Measurements from ENCODE around the gene FLNB. TPM values are rescaled to one million over a fixed set of nuclear protein-coding genes. Genes with fewer than 3 reads are reported as not detected.
A peak's percentile ranks its signal among the peaks of the same experiment; 100 is the strongest.

Gene FLNB
- total RNA-seq, 1 experiment from 2014 or later, result 20.7 TPM

DNA sequence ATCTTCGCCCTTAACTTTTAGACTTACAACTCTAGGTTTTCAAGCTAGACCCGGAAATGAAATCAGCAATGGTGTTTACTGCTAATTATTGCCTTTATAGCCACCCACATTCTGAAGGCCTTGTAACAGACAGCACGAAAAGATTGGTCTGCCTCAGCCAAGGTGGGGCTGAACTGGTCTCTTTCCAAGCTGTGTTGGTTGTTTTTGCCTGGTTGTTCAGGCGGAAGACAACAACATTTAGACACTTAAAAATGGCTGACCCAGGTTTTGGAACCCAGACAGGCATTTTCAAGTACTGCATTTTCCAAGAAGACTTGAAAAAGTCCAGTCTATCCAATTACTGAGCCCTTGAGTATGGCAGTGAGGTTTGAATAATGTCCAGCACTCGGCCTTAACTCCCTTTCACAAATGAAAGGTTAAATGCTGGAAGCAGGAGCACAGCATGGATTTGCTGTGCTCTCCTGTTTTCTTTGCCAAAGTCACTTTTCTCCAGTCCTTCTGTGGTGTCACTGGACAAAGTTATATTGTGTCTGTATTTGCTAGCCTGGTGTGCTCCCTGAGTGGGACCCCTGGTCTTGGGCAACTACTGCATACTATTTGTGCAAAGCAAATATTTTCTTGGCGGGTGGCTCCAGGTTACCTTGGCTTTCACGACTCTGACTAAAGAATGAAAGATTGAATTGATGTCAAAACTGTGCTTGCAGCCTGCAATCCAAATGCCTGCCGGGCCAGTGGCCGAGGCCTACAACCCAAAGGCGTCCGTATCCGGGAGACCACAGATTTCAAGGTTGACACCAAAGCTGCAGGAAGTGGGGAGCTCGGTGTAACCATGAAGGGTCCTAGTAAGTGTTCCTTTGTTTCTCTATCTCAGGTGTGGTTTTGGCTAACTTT, 93.5 kb downstream of the FLNB start:
- no peak for DNase-seq (ENCODE audit: low read depth, low spot score)
- in situ Hi-C loops (cut with HindIII; ENCODE audit: low pct_unique_long_range_greater_than_20kb, low sequenced_read_pairs), result no loop called here

DNA sequence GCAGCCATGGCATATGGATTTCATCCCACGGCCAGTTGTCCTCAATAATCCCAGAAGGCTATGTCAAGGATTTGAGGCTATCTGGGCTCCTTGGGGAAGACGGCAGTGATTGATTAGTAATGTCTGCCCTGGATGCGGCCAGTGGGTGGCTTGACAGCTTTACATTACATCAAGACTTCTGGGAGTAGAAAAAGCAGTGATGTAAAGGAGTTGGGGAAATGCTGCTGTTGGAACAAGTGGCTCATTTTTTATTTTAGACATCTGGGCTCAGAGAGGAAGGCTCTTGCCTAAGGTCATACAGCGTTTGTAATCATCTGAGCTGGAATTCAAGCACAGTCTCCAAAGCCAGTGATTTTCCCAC, 94.1 kb downstream of the FLNB start:
- in situ Hi-C loops (cut with HindIII; ENCODE audit: low pct_unique_long_range_greater_than_20kb, low sequenced_read_pairs), result no loop called here
- DNase-seq (ENCODE audit: low read depth, low spot score), result no peak

- DNase-seq (ENCODE audit: low read depth, low spot score), result no peak
- in situ Hi-C loops (cut with HindIII; ENCODE audit: low pct_unique_long_range_greater_than_20kb, low sequenced_read_pairs), result no loop called here
Measured at GRCh38 chr3:58102976-58103451, 94.8 kb downstream of the FLNB start.

DNA sequence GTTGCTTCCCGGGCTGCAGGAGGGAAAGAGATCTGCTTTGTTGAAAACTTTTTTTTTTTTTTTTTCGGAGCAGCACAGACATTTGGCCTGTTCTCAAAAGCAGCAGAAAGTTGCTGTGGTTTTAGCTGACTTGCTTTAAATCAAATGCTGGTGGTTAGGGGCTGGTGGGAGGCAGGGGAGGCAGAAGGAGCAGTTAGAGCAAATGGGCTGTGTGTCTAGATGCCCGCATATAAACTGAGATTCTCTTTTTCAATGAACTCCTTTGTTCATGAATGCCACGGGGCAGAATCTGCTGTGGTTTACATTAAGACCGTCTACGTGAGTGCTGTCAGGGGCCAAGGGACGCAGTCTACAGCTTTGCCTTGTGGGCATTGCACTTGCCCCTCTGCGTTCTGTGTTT, 95.9 kb downstream of the FLNB start:
- DNase-seq (ENCODE audit: low read depth, low spot score), result peak; percentile 97
- in situ Hi-C loops (cut with HindIII; ENCODE audit: low pct_unique_long_range_greater_than_20kb, low sequenced_read_pairs), result no loop called here

DNA sequence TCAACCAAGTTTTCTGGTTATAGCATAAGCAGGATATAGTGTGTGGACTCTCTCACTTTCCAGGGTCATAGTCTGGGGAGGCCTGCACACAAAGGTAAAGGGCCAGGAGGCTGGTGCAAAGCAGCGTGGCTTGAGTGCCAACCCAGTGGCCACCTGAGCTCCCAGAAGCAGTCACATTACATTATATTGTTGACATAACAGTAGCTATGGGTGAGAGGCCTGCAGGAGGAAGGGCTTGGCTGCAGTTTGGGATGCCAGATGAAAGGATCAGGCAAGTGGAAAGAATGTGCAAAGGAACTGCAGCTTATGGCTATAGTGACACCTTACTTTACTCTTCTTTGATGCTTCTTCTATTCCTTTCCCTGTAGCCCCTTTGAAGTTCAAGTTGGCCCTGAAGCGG, 96.5 kb downstream of the FLNB start:
- in situ Hi-C loops (cut with HindIII; ENCODE audit: low pct_unique_long_range_greater_than_20kb, low sequenced_read_pairs), result no loop called here
- DNase-seq (ENCODE audit: low read depth, low spot score), result no peak

GRCh38 chr3:58105196-58105595, 97.0 kb downstream of the FLNB start:
- in situ Hi-C loops (cut with HindIII; ENCODE audit: low pct_unique_long_range_greater_than_20kb, low sequenced_read_pairs), result no loop called here
- DNase-seq (ENCODE audit: low read depth, low spot score), result no peak

- DNase-seq (ENCODE audit: low read depth, low spot score), result no peak
Measured at GRCh38 chr3:58106061-58106460, 97.8 kb downstream of the FLNB start.

DNA sequence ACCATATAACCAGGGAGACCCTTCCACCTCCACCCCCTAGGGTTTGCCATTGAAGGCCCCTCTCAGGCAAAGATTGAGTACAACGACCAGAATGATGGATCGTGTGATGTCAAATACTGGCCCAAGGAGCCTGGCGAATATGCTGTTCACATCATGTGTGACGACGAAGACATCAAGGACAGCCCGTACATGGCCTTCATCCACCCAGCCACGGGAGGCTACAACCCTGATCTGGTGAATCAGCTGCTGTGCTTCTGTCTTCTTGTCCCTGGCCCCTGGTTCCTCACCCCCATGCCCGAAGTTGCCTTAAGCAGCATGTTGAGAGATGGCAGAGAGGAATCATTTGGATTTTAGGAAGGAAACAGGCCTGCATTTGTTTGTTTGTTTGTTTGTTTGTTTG, 98.4 kb downstream of the FLNB start:
- DNase-seq (ENCODE audit: low read depth, low spot score), result no peak
- in situ Hi-C loops (cut with HindIII; ENCODE audit: low pct_unique_long_range_greater_than_20kb, low sequenced_read_pairs), result no loop called here

More at GRCh38 chr3:58106061-58106460, 97.8 kb downstream of the FLNB start:
- in situ Hi-C loops (cut with HindIII; ENCODE audit: low pct_unique_long_range_greater_than_20kb, low sequenced_read_pairs), result no loop called here

DNA sequence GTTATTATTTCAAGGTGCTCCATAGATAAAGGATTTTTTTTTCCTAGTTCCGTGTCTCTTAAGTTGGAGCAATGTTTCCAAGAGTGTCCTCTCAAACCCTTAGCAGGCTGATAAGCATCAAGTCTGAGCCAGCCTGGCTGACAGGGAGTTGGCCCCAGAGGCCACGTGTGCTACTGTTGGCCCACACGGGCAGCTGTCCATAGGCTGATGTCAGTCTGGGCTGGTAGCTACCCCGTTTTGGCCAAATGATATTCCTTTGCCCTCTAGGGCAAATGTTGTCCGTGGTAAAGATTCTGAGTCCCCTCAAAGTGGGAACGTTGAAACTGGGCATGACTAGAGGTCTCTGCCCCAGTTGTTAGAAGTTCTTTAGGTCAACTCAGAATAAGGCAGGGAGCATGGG, 99.4 kb downstream of the FLNB start:
- in situ Hi-C loops (cut with HindIII; ENCODE audit: low pct_unique_long_range_greater_than_20kb, low sequenced_read_pairs), result no loop called here
- no peak for DNase-seq (ENCODE audit: low read depth, low spot score)

DNA sequence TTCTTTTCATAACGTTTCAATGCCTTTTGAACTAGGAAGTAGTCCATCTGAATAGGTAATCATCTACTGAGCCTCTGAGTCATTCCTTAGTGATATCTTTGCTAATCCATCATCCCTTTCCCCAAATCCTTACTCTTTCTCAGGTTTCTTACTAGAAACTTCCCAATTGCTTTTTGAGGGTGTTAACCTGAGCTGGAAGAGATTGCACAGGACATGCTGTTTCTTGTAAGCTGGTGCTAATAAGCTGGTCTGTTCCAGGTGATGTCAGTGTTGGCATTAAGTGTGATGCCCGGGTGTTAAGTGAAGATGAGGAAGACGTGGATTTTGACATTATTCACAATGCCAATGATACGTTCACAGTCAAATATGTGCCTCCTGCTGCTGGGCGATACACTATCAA, 101.5 kb downstream of the FLNB start:
- DNase-seq (ENCODE audit: low read depth, low spot score), result no peak
- in situ Hi-C loops (cut with HindIII; ENCODE audit: low pct_unique_long_range_greater_than_20kb, low sequenced_read_pairs), result no loop called here

- DNase-seq (ENCODE audit: low read depth, low spot score), result no peak
- in situ Hi-C loops (cut with HindIII; ENCODE audit: low pct_unique_long_range_greater_than_20kb, low sequenced_read_pairs), result no loop called here
Measured at GRCh38 chr3:58111513-58112184, 103.4 kb downstream of the FLNB start.

GRCh38 chr3:58112185-58112535, 103.9 kb downstream of the FLNB start:
- no peak for DNase-seq (ENCODE audit: low read depth, low spot score)
- in situ Hi-C loops (cut with HindIII; ENCODE audit: low pct_unique_long_range_greater_than_20kb, low sequenced_read_pairs), result no loop called here

GRCh38 chr3:58115175-58115574, 107.0 kb downstream of the FLNB start:
- in situ Hi-C loops (cut with HindIII; ENCODE audit: low pct_unique_long_range_greater_than_20kb, low sequenced_read_pairs), result no loop called here
- DNase-seq (ENCODE audit: low read depth, low spot score), result no peak

DNA sequence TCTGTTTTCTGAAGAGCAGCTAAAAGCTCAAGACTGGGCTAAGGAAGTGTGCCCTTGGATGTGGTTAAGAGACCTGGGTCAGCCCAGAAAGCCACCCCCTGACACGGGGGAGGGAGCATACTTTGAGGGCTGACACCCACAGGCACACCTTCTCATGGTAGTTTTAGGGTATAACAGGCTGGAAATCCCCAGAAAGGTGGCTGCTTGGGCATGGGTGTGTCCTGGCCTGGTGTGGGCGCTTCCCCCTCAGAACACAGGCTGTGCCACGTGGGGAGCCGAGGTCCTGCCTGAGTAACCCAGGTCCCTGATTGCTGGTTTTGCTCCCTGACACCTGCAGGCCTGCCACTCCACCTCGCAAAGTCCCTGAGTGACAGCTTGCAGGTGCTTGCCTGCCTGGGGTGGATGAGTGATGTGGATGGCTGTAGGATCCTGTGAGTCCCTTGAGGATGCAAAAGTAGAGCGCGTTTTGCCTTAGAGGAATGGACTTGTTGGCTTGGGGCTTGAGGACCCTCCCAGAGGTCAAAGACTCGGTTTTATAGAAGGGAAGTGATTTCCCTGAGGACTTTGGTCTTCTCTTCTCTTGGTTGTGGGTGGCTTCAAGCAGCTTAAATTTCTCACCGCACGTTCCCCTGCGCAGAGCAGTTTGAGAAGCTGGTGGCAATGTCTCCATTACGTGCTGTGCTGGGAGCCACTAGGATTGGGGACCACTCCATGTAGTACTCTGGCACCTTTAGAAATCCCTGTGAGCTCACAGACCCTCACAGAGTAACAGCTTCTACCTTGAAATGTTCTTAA, 108.1 kb downstream of the FLNB start:
- in situ Hi-C loops (cut with HindIII; ENCODE audit: low pct_unique_long_range_greater_than_20kb, low sequenced_read_pairs), result no loop called here
- no peak for DNase-seq (ENCODE audit: low read depth, low spot score)

DNA sequence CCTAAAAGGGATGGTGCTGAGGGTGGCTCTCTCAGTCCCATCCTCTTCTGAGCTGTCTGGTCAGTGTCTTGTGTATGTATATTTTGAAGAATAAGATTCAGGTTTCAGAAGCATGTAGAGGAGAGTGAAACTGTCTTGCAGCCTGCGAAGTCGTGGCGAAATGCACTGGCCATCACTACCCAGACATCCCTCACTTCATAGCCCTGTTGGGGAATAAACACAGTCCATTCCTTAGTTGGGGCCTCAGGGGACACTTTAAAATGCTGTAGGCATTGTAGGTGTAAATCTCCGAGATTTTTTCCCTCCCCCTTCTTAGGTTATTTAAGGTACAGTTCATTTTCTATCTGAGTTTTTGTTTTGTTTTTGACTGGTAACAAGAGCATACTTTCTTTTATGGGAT, 108.8 kb downstream of the FLNB start:
- DNase-seq (ENCODE audit: low read depth, low spot score), result no peak
- in situ Hi-C loops (cut with HindIII; ENCODE audit: low pct_unique_long_range_greater_than_20kb, low sequenced_read_pairs), result no loop called here

- in situ Hi-C loops (cut with HindIII; ENCODE audit: low pct_unique_long_range_greater_than_20kb, low sequenced_read_pairs), result no loop called here
- DNase-seq (ENCODE audit: low read depth, low spot score), result no peak
Measured at GRCh38 chr3:58117561-58118181, 109.4 kb downstream of the FLNB start.

DNA sequence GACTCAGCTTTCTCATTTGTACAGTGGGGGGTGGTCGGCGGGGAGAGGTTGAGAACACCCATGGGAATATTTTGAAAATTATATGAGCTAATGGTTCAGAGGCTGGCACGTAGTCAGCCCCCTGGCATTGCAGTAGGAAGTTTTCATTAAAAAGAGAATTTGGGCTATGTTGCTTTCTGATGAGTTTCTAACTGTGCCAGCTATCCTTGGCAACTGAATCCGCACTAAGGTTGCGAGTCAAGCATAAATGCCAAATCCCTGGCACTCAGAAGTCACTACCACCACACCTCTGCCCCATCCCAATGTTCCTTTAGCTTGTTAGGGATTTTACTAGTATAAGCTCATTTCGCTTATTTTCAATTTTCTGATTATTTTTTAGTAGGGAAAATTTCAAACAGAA, 111.0 kb downstream of the FLNB start:
- in situ Hi-C loops (cut with HindIII; ENCODE audit: low pct_unique_long_range_greater_than_20kb, low sequenced_read_pairs), result no loop called here
- DNase-seq (ENCODE audit: low read depth, low spot score), result no peak
